AG04449 (cell line): Measurements from ENCODE around the gene PSAT1.

Experiments
- CTCF ChIA-PET: fragments of 350-600 bp; formaldehyde crosslinking; extraction: SDS; loops from one replicate; lab custom pipeline; 2021; ENCODE audit warnings: antibody characterized with exemption; lab: Yijun Ruan, JAX
- POLR2A ChIA-PET: fragments of 400-600, 350-600 bp; formaldehyde crosslinking; extraction: SDS; loops from one replicate; lab custom pipeline; 2020; ENCODE audit warnings: antibody characterized with exemption, inconsistent platforms; lab: Yijun Ruan, JAX
- DNase-seq: peaks from one replicate; pipeline ENCODE4 v3.0.0-alpha.2; 2010; ENCODE audit warnings: low read depth, low spot score
- H3K4me3 ChIP-seq: 2 replicates; pipeline ENCODE4 v1.5.1; 2011; ENCODE audit warnings: low read depth, mild to moderate bottlenecking, control low read depth, low read length
- CTCF ChIP-seq: IDR thresholded peaks from one replicate; pipeline ENCODE4 v1.5.1; 2011; ENCODE audit warnings: mild to moderate bottlenecking, moderate library complexity, low read length, control low read depth, inconsistent platforms; ENCODE audit not compliant: insufficient read depth; ENCODE audit errors: missing control alignments

The PSAT1 gene

GRCh38 chr9:78298046-78298765, 1.3 kb downstream of the PSAT1 start:
- CTCF ChIA-PET = interaction anchor here (0.6 to 2.2 kb wide), 7 partner anchors 11 to 177 kb away, joined by 3 to 6 read pairs (median 3); no protein-coding TSS in a partner anchor
- DNase-seq = no peak
- POLR2A ChIA-PET = interaction anchor here (1.6 to 3.5 kb wide), 4 partner anchors 10 to 65 kb away, joined by 5 to 13 read pairs (median 12); no protein-coding TSS in a partner anchor
- no peak for TF ChIP-seq CTCF
- peak overlapping the region; percentile 99 for H3K4me3 ChIP-seq

GRCh38 chr9:78300209-78300608, 3.3 kb downstream of the PSAT1 start:
- H3K4me3 ChIP-seq = no peak overlapping the region
- no peak for TF ChIP-seq CTCF
- no peak for DNase-seq
- POLR2A ChIA-PET = no interaction called here
- CTCF ChIA-PET = interaction anchor here (0.9 kb wide), 1 partner anchor 9 kb away, joined by 3 read pairs; no protein-coding TSS in a partner anchor

GRCh38 chr9:78301466-78301865, 4.5 kb downstream of the PSAT1 start:
- H3K4me3 ChIP-seq = no peak overlapping the region
- ChIA-PET CTCF (interaction anchor here (0.9 kb wide), 1 partner anchor 13 kb away, joined by 3 read pairs; no protein-coding TSS in a partner anchor), POLR2A (interaction anchor here (1.0 kb wide), 1 partner anchor 14 kb away, joined by 4 read pairs; no protein-coding TSS in a partner anchor)
- DNase-seq = no peak
- no peak for TF ChIP-seq CTCF

GRCh38 chr9:78303377-78304062, 6.6 kb downstream of the PSAT1 start:
- no peak for TF ChIP-seq CTCF
- no peak for DNase-seq
- no peak overlapping the region for H3K4me3 ChIP-seq
- CTCF ChIA-PET = interaction anchor here (1.2 kb wide), 1 partner anchor 10 kb away, joined by 4 read pairs; no protein-coding TSS in a partner anchor
- POLR2A ChIA-PET = no interaction called here

GRCh38 chr9:78304357-78304756, 7.4 kb downstream of the PSAT1 start:
- CTCF ChIA-PET = no interaction called here
- DNase-seq = no peak
- no peak overlapping the region for H3K4me3 ChIP-seq
- POLR2A ChIA-PET = interaction anchor here (1.9 kb wide), 2 partner anchors 7 to 10 kb away, joined by 7 to 9 read pairs; partner anchors contain the start of gene PSAT1
- no peak for TF ChIP-seq CTCF
